HG03565 (cell line): ENCODE data around the gene PCNX2.
"Not testable (repeated sequence)": the region's sequence is repeated elsewhere in the genome, so short reads cannot be mapped to it uniquely, and the experiment has no call there.

Experiments
- ATAC-seq: cut with Tn5 transposase; IDR thresholded peaks from one replicate; pipeline ENCODE4 v1.9.1; 2021; ENCODE audit warnings: mild to moderate bottlenecking, moderate library complexity; ENCODE audit not compliant: unreplicated experiment

PCNX2 gene

GRCh38 chr1:233172201-233172600 is 123.3 kb downstream of the PCNX2 start:
- ATAC-seq, result no peak

GRCh38 chr1:233170741-233171140 is 124.8 kb downstream of the PCNX2 start:
- ATAC-seq, result no peak

- ATAC-seq, result no peak
Measured at GRCh38 chr1:233168384-233168783, 127.1 kb downstream of the PCNX2 start.

- ATAC-seq, result no peak
Measured at GRCh38 chr1:233166896-233167295, 128.6 kb downstream of the PCNX2 start.

GRCh38 chr1:233163696-233164095 is 131.8 kb downstream of the PCNX2 start:
- ATAC-seq, result no peak

GRCh38 chr1:233158322-233158721 is 137.2 kb downstream of the PCNX2 start:
- no peak for ATAC-seq

GRCh38 chr1:233157245-233157644 is 138.3 kb downstream of the PCNX2 start:
- ATAC-seq, result no peak

GRCh38 chr1:233151861-233152260 is 143.7 kb downstream of the PCNX2 start:
- ATAC-seq, result no peak

GRCh38 chr1:233144434-233144833 is 151.1 kb downstream of the PCNX2 start:
- no peak for ATAC-seq

- no peak for ATAC-seq
Measured at GRCh38 chr1:233143241-233143640, 152.3 kb downstream of the PCNX2 start.

GRCh38 chr1:233140974-233141373 is 154.6 kb downstream of the PCNX2 start:
- ATAC-seq, result no peak

GRCh38 chr1:233140499-233140898 is 155.0 kb downstream of the PCNX2 start:
- ATAC-seq, result no peak

GRCh38 chr1:233138788-233139585 is 156.5 kb downstream of the PCNX2 start:
- no peak for ATAC-seq

- no peak for ATAC-seq
Measured at GRCh38 chr1:233135833-233136232, 159.7 kb downstream of the PCNX2 start.

- ATAC-seq, result no peak
Measured at GRCh38 chr1:233132445-233132844, 163.1 kb downstream of the PCNX2 start.

GRCh38 chr1:233129031-233129430 is 166.5 kb downstream of the PCNX2 start:
- not testable (repeated sequence) for ATAC-seq

- ATAC-seq, result no peak
Measured at GRCh38 chr1:233127157-233127556, 168.4 kb downstream of the PCNX2 start.

GRCh38 chr1:233122779-233123178 is 172.7 kb downstream of the PCNX2 start:
- ATAC-seq, result no peak

GRCh38 chr1:233121947-233122559 is 173.5 kb downstream of the PCNX2 start:
- no peak for ATAC-seq

GRCh38 chr1:233114860-233115259 is 180.7 kb downstream of the PCNX2 start:
- no peak for ATAC-seq

- no peak for ATAC-seq
Measured at GRCh38 chr1:233114159-233114558, 181.4 kb downstream of the PCNX2 start.
